Lower lobe of right lung (tissue), 2 donors: Measurements from ENCODE around the gene ROCK1. TPM values are rescaled to one million over a fixed set of nuclear protein-coding genes. Genes with fewer than 3 reads are reported as not detected.

Experiments
- ATAC-seq, 2 donors: fragments of 200-7000 bp; cut with Tn5 transposase; one replicate each; pipeline ENCODE4 v1.9.1; 2020 to 2022; ENCODE audit warnings: mild to moderate bottlenecking in 2 of 2, moderate library complexity in 2 of 2
- DNase-seq: peaks from one replicate; pipeline ENCODE4 v3.0.0-alpha.2; 2020
- H3K27ac ChIP-seq: fragments of 200-600 bp; one replicate; pipeline ENCODE4 v1.8.0; 2022
- H3K27me3 ChIP-seq: fragments of 200-600 bp; one replicate; pipeline ENCODE4 v1.8.0; 2022; ENCODE audit warnings: low read depth
- H3K36me3 ChIP-seq: fragments of 200-600 bp; one replicate; pipeline ENCODE4 v1.8.0; 2022; ENCODE audit warnings: mild to moderate bottlenecking
- H3K4me1 ChIP-seq: fragments of 200-600 bp; one replicate; pipeline ENCODE4 v1.8.0; 2022
- H3K4me3 ChIP-seq: fragments of 200-600 bp; one replicate; pipeline ENCODE4 v1.8.0; 2022; ENCODE audit warnings: mild to moderate bottlenecking
- H3K9me3 ChIP-seq: fragments of 200-600 bp; one replicate; pipeline ENCODE4 v1.8.0; 2022
- CTCF ChIP-seq: fragments of 200-600 bp; IDR thresholded peaks from one replicate; pipeline ENCODE4 v1.8.0; 2022; ENCODE audit warnings: antibody characterized with exemption, mild to moderate bottlenecking
- intact Hi-C: fragments of 100-400 bp; cut with DNase I; formaldehyde crosslinking; loops from one replicate; pipeline ENCODE4 v1.11.0; 2022
- total RNA-seq: library from RNA; stranded (reverse); fragmentation: NEBNext Ultra II Directional; extraction: Animal tissue kit (Norgen Biotek cat#: 25700); gene quantifications from one replicate; pipeline ENCODE4 v1.2.1, GENCODE V29; 2021
- donor health status: DM: no; HTN: yes; CAD: no; lungs with severe emphysema.

Gene ROCK1
- total RNA-seq, 1 donor from 2014 or later, result 67.0 TPM

- no peaks in the 10 kb centered on the region for H3K9me3 ChIP-seq
- DNase-seq (no peak), ATAC-seq (peak; percentile 51 to 74)
- no peaks in the 10 kb centered on the region for H3K36me3 ChIP-seq
- no peaks in the 10 kb centered on the region for H3K4me1 ChIP-seq
- TF ChIP-seq CTCF, result peak; percentile 37
- intact Hi-C loops, result no loop called here
- no peak overlapping the region for H3K27ac ChIP-seq
- no peaks in the 10 kb centered on the region for H3K27me3 ChIP-seq
- no peak overlapping the region for H3K4me3 ChIP-seq
Observed at GRCh38 chr18:21134895-21135294, 23.3 kb upstream of the ROCK1 start.

- Histone ChIP-seq H3K27ac (no peak overlapping the region), H3K4me1 (no peaks in the 10 kb centered on the region), H3K27me3 (no peaks in the 10 kb centered on the region), H3K4me3 (no peak overlapping the region), H3K36me3 (no peaks in the 10 kb centered on the region), H3K9me3 (no peaks in the 10 kb centered on the region)
- DNase-seq (no peak), ATAC-seq (no peak)
- intact Hi-C loops, result no loop called here
- no peak for TF ChIP-seq CTCF
Observed at GRCh38 chr18:21132398-21132918, 20.8 kb upstream of the ROCK1 start.

GRCh38 chr18:21131698-21132227 is 20.1 kb upstream of the ROCK1 start:
- intact Hi-C loops, result no loop called here
- Histone ChIP-seq H3K4me1 (no peaks in the 10 kb centered on the region), H3K4me3 (no peak overlapping the region), H3K27me3 (no peaks in the 10 kb centered on the region), H3K9me3 (no peaks in the 10 kb centered on the region), H3K36me3 (no peaks in the 10 kb centered on the region), H3K27ac (no peak overlapping the region)
- no peak for TF ChIP-seq CTCF
- no peak for DNase-seq
- ATAC-seq, result no peak

- intact Hi-C loops, result no loop called here
- DNase-seq, result no peak
- ATAC-seq, result no peak
- Histone ChIP-seq H3K4me1 (no peaks in the 10 kb centered on the region), H3K27me3 (no peaks in the 10 kb centered on the region), H3K27ac (no peak overlapping the region), H3K36me3 (no peaks in the 10 kb centered on the region), H3K9me3 (no peaks in the 10 kb centered on the region), H3K4me3 (no peak overlapping the region)
- no peak for TF ChIP-seq CTCF
Observed at GRCh38 chr18:21129566-21130216, 18.1 kb upstream of the ROCK1 start.

GRCh38 chr18:21123290-21123926 is 11.8 kb upstream of the ROCK1 start:
- no peak for TF ChIP-seq CTCF
- DNase-seq (no peak), ATAC-seq (no peak)
- H3K27me3 ChIP-seq, result no peaks in the 10 kb centered on the region
- H3K4me3 ChIP-seq, result no peak overlapping the region
- H3K27ac ChIP-seq, result no peak overlapping the region
- no peaks in the 10 kb centered on the region for H3K9me3 ChIP-seq
- intact Hi-C loops, result no loop called here
- no peaks in the 10 kb centered on the region for H3K36me3 ChIP-seq
- peaks cover 2% of the 10 kb centered on the region for H3K4me1 ChIP-seq
